ENCODE measurements around the gene BIN1.

GRCh38 chr2:127078028-127078427, 28.9 kb downstream of the BIN1 start:
- TF ChIP-seq CTCF (conservative IDR thresholded peaks at IDR 0.05; ENCODE audit: low read depth, low read length) (no peak), MAFK (IDR thresholded peaks at IDR 0.05; ENCODE audit: low read depth, low read length) (no peak), MXI1 (IDR thresholded peaks at IDR 0.05; ENCODE audit: borderline replicate concordance, low read depth, low read length) (no peak), ELK1 (IDR thresholded peaks at IDR 0.05; ENCODE audit: borderline replicate concordance, low read depth, low read length) (no peak)

Data from IMR-90 (cell line).